Body of pancreas (tissue), 4 donors: Measurements from ENCODE around the gene COL8A1.

Experiments used
- POLR2A ChIP-seq, 3 donors: fragments of 450-650 bp; IDR thresholded peaks; one replicate each; pipeline ENCODE4 v1.6.1; 2016; ENCODE audit warnings: antibody characterized with exemption in 3 of 3, mild to moderate bottlenecking in 2 of 3
- TF ChIP-seq, protein P1 (sequence below), 7 experiments: fragments of 450-650 bp in 4 of 7; fragments of 200-600 bp in 3 of 7; sonication (generic) in 3 of 7; IDR thresholded peaks; one replicate each; pipeline ENCODE4 v1.5.1; 2016 to 2019; ENCODE audit warnings: antibody characterized with exemption in 7 of 7

DNA sequence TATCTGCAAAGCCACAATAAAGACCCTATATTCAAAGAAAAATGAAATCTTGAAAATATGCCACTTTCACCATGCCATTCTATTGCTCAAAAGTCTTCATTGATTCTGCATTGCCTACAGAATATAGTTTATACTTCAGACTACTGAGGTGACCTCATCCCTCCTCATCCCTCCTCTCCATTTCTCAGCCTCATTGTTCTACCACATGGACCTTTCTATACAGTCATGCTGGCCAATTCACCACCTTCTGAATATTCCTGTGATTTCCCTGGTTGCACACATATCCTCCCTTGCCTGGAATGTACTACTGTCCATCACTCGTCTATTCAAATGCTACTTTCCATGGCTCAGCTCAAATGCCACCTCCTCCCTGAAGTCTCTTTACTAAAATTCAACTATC is 3.5 kb upstream of the COL8A1 start:
- TF ChIP-seq, protein P1, sequence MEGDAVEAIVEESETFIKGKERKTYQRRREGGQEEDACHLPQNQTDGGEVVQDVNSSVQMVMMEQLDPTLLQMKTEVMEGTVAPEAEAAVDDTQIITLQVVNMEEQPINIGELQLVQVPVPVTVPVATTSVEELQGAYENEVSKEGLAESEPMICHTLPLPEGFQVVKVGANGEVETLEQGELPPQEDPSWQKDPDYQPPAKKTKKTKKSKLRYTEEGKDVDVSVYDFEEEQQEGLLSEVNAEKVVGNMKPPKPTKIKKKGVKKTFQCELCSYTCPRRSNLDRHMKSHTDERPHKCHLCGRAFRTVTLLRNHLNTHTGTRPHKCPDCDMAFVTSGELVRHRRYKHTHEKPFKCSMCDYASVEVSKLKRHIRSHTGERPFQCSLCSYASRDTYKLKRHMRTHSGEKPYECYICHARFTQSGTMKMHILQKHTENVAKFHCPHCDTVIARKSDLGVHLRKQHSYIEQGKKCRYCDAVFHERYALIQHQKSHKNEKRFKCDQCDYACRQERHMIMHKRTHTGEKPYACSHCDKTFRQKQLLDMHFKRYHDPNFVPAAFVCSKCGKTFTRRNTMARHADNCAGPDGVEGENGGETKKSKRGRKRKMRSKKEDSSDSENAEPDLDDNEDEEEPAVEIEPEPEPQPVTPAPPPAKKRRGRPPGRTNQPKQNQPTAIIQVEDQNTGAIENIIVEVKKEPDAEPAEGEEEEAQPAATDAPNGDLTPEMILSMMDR (IDR thresholded peaks at IDR 0.05), result no peak
- no peak for TF ChIP-seq POLR2A (IDR thresholded peaks at IDR 0.05)
